ENCODE results near the gene SLC30A9. TPM values are rescaled to one million over a fixed set of nuclear protein-coding genes. Genes with fewer than 3 reads are reported as not detected.

The SLC30A9 gene
- total and polyA plus RNA-seq, 10 of the 15 experiments (the other 5 are each of a cell fraction or from before 2014, with no cell fraction given), result 12.1 to 75.9 (median 46.6) TPM

DNA sequence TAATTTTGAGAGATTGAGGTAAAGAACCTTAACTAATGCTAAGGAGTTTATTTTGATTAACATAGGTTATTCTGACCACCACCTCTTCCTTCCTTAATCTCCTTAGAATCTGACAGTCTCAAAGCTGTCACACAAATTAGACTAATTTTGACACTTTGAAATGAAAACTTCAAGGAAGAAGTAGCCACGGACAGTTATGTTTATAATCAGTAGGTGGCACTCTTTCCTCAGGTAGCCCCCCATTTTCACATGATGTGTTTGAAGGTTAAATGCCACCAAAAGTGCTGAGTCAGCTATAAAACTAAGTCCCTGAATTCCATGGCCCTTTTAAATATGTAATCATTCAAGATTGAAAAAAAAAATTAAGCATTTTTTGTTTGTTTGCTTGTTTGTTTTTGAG lies 32.7 kb upstream of the SLC30A9 start (continued):
- TF ChIP-seq MTA3 (IDR thresholded peaks at IDR 0.05; ENCODE audit: borderline replicate concordance, low read length), result no peak
- no peak for TF ChIP-seq E2F4 (IDR thresholded peaks at IDR 0.05; ENCODE audit: low read depth, low read length)
- TF ChIP-seq, protein P1, sequence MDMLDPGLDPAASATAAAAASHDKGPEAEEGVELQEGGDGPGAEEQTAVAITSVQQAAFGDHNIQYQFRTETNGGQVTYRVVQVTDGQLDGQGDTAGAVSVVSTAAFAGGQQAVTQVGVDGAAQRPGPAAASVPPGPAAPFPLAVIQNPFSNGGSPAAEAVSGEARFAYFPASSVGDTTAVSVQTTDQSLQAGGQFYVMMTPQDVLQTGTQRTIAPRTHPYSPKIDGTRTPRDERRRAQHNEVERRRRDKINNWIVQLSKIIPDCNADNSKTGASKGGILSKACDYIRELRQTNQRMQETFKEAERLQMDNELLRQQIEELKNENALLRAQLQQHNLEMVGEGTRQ (IDR thresholded peaks at IDR 0.05; ENCODE audit: borderline replicate concordance, low read depth, low read length), result no peak
- no peak for TF ChIP-seq ZNF622 (IDR thresholded peaks at IDR 0.05)
- TF ChIP-seq USF1 (IDR thresholded peaks at IDR 0.05; ENCODE audit: borderline replicate concordance, extremely low read length, insufficient read depth, low read depth, low read length), result no peak
- TF ChIP-seq SMC3 (IDR thresholded peaks at IDR 0.05; ENCODE audit: borderline replicate concordance, low read length), result peak; percentile 29; the same call in 1 of the 2 replicates
- no peak for TF ChIP-seq STAT1 (conservative IDR thresholded peaks at IDR 0.05)
- TF ChIP-seq ELK1 (IDR thresholded peaks at IDR 0.05; ENCODE audit: low read depth, low read length), result peak; percentile 57; the same call in 1 of the 2 replicates
- no peak for TF ChIP-seq ATF7 (IDR thresholded peaks at IDR 0.05; ENCODE audit: low read depth)
- TF ChIP-seq EED (IDR thresholded peaks at IDR 0.05; ENCODE audit: low read depth), result no peak
- TF ChIP-seq HDAC2 (IDR thresholded peaks at IDR 0.05), result no peak
- TF ChIP-seq REST (IDR thresholded peaks at IDR 0.05; ENCODE audit: low read depth, low read length), result no peak
- TF ChIP-seq RAD21 (IDR thresholded peaks at IDR 0.05; ENCODE audit: insufficient read depth, low read depth, low read length), result peak; percentile 74
- TF ChIP-seq ESRRA (IDR thresholded peaks at IDR 0.05; ENCODE audit: low read length), result no peak
- TF ChIP-seq CTCF (IDR thresholded peaks at IDR 0.05 in 2 of 3, conservative IDR thresholded peaks at IDR 0.05 in 1 of 3; ENCODE audit: control insufficient read depth in 2 of 3, extremely low read depth in 1 of 3, insufficient read depth in 1 of 3, low read depth in 3 of 3, low read length in 3 of 3), result peak; percentile 43 to 59 (median 57); a peak in 5 of 6 replicates
- no peak for TF ChIP-seq SUPT20H (IDR thresholded peaks at IDR 0.05; ENCODE audit: borderline replicate concordance, control insufficient read depth, low read depth, low read length)
- no peak for TF ChIP-seq ZNF217 (IDR thresholded peaks at IDR 0.05)
- TF ChIP-seq WRNIP1 (IDR thresholded peaks at IDR 0.05; ENCODE audit: borderline replicate concordance, low read depth, low read length), result no peak
